PFSK-1 (cell line): ENCODE data around the gene NTM.

Source experiments
- SIN3A ChIP-seq: IDR thresholded peaks from 2 replicates; pipeline ENCODE4 v1.6.1; 2012; ENCODE audit warnings: mild to moderate bottlenecking, low read length, moderate library complexity, borderline replicate concordance; ENCODE audit not compliant: insufficient read depth
- TF ChIP-seq, protein P1 (sequence below), 2 experiments: IDR thresholded peaks; 2 replicates each; pipeline versions ENCODE4 v1.6.1 to v1.8.0; 2011 to 2012; ENCODE audit warnings: low read depth in 2 of 2, low read length in 2 of 2, control low read depth in 1 of 2, inconsistent platforms in 1 of 2, mild to moderate bottlenecking in 1 of 2, moderate library complexity in 1 of 2; ENCODE audit not compliant: insufficient read depth in 1 of 2

GRCh38 chr11:132073787-132074186 lies 703.4 kb downstream of the NTM start:
- no peak for TF ChIP-seq SIN3A
- TF ChIP-seq, protein P1, sequence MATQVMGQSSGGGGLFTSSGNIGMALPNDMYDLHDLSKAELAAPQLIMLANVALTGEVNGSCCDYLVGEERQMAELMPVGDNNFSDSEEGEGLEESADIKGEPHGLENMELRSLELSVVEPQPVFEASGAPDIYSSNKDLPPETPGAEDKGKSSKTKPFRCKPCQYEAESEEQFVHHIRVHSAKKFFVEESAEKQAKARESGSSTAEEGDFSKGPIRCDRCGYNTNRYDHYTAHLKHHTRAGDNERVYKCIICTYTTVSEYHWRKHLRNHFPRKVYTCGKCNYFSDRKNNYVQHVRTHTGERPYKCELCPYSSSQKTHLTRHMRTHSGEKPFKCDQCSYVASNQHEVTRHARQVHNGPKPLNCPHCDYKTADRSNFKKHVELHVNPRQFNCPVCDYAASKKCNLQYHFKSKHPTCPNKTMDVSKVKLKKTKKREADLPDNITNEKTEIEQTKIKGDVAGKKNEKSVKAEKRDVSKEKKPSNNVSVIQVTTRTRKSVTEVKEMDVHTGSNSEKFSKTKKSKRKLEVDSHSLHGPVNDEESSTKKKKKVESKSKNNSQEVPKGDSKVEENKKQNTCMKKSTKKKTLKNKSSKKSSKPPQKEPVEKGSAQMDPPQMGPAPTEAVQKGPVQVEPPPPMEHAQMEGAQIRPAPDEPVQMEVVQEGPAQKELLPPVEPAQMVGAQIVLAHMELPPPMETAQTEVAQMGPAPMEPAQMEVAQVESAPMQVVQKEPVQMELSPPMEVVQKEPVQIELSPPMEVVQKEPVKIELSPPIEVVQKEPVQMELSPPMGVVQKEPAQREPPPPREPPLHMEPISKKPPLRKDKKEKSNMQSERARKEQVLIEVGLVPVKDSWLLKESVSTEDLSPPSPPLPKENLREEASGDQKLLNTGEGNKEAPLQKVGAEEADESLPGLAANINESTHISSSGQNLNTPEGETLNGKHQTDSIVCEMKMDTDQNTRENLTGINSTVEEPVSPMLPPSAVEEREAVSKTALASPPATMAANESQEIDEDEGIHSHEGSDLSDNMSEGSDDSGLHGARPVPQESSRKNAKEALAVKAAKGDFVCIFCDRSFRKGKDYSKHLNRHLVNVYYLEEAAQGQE (IDR thresholded peaks at IDR 0.05; ENCODE audit: insufficient read depth in 1 of 2, low read depth in 2 of 2, low read length in 2 of 2): no peak
